ENCODE data around the gene GPR63.

The GPR63 gene

GRCh38 chr6:96856856-96857255, 19.6 kb upstream of the GPR63 start:
- DNase-seq: no peak
- Histone ChIP-seq H4K20me1 (ENCODE audit: insufficient read depth, low read length) (no peaks in the 10 kb centered on the region), H3K9me3 (replicated peaks; ENCODE audit: insufficient read depth, low read length) (no peaks in the 10 kb centered on the region), H2AFZ (ENCODE audit: low read length) (no peak overlapping the region), H3K9me2 (replicated peaks; ENCODE audit: insufficient read depth, low read length) (no peaks in the 10 kb centered on the region), H3K27me3 (replicated peaks; ENCODE audit: insufficient read depth, low read length) (no peaks in the 10 kb centered on the region), H3K4me2 (ENCODE audit: low read depth, low read length) (no peak overlapping the region), H3K27ac (ENCODE audit: low read length) (no peak overlapping the region), H3K36me3 (replicated peaks; ENCODE audit: insufficient read depth, low read length) (no peaks in the 10 kb centered on the region), H3K4me3 (ENCODE audit: low read length) (no peak overlapping the region), H3K9ac (ENCODE audit: low read length) (no peak overlapping the region), H3F3A (ENCODE audit: insufficient read depth, low read length) (no peaks in the 10 kb centered on the region), H3K4me1 (ENCODE audit: low read length) (no peaks in the 10 kb centered on the region), H3K79me2 (ENCODE audit: low read length) (no peaks in the 10 kb centered on the region)
- TF ChIP-seq EZH2phosphoT487 (IDR thresholded peaks at IDR 0.05; ENCODE audit: low read length) (no peak), EZH2 (optimal IDR thresholded peaks at IDR 0.05; ENCODE audit: low read depth, low read length) (no peak)

GRCh38 chr6:96853083-96853482, 15.8 kb upstream of the GPR63 start:
- Histone ChIP-seq H3K9ac (ENCODE audit: low read length) (no peak overlapping the region), H4K20me1 (ENCODE audit: insufficient read depth, low read length) (no peaks in the 10 kb centered on the region), H3F3A (ENCODE audit: insufficient read depth, low read length) (no peaks in the 10 kb centered on the region), H2AFZ (ENCODE audit: low read length) (no peak overlapping the region), H3K9me3 (replicated peaks; ENCODE audit: insufficient read depth, low read length) (no peaks in the 10 kb centered on the region), H3K4me1 (ENCODE audit: low read length) (no peaks in the 10 kb centered on the region), H3K36me3 (replicated peaks; ENCODE audit: insufficient read depth, low read length) (no peaks in the 10 kb centered on the region), H3K9me2 (replicated peaks; ENCODE audit: insufficient read depth, low read length) (no peaks in the 10 kb centered on the region), H3K4me2 (ENCODE audit: low read depth, low read length) (no peak overlapping the region), H3K27me3 (replicated peaks; ENCODE audit: insufficient read depth, low read length) (no peaks in the 10 kb centered on the region), H3K27ac (ENCODE audit: low read length) (no peak overlapping the region), H3K79me2 (ENCODE audit: low read length) (no peaks in the 10 kb centered on the region), H3K4me3 (ENCODE audit: low read length) (no peak overlapping the region)
- TF ChIP-seq EZH2phosphoT487 (IDR thresholded peaks at IDR 0.05; ENCODE audit: low read length) (no peak), CTCF (IDR thresholded peaks at IDR 0.05; ENCODE audit: low read length) (no peak), EZH2 (optimal IDR thresholded peaks at IDR 0.05; ENCODE audit: low read depth, low read length) (no peak)
- DNase-seq: no peak

- H3K4me3 ChIP-seq (ENCODE audit: low read length): no peak overlapping the region
- H3K27ac ChIP-seq (ENCODE audit: low read length): no peak overlapping the region
- H3K27me3 ChIP-seq (replicated peaks; ENCODE audit: insufficient read depth, low read length): no peaks in the 10 kb centered on the region
- H3F3A ChIP-seq (ENCODE audit: insufficient read depth, low read length): no peaks in the 10 kb centered on the region
- no peak for DNase-seq
- no peak for TF ChIP-seq EZH2phosphoT487 (IDR thresholded peaks at IDR 0.05; ENCODE audit: low read length)
- no peak for TF ChIP-seq CTCF (IDR thresholded peaks at IDR 0.05; ENCODE audit: low read length)
- no peak for TF ChIP-seq EZH2 (optimal IDR thresholded peaks at IDR 0.05; ENCODE audit: low read depth, low read length)
- H2AFZ ChIP-seq (ENCODE audit: low read length): no peak overlapping the region
- H3K9ac ChIP-seq (ENCODE audit: low read length): no peak overlapping the region
- H3K9me3 ChIP-seq (replicated peaks; ENCODE audit: insufficient read depth, low read length): no peaks in the 10 kb centered on the region
- H4K20me1 ChIP-seq (ENCODE audit: insufficient read depth, low read length): no peaks in the 10 kb centered on the region
- H3K4me1 ChIP-seq (ENCODE audit: low read length): no peaks in the 10 kb centered on the region
- H3K79me2 ChIP-seq (ENCODE audit: low read length): no peaks in the 10 kb centered on the region
- H3K36me3 ChIP-seq (replicated peaks; ENCODE audit: insufficient read depth, low read length): no peaks in the 10 kb centered on the region
- H3K9me2 ChIP-seq (replicated peaks; ENCODE audit: insufficient read depth, low read length): no peaks in the 10 kb centered on the region
- H3K4me2 ChIP-seq (ENCODE audit: low read depth, low read length): no peak overlapping the region
Observed at GRCh38 chr6:96852605-96853004, 15.3 kb upstream of the GPR63 start.

GRCh38 chr6:96851858-96852257, 14.6 kb upstream of the GPR63 start:
- no peak for DNase-seq
- TF ChIP-seq EZH2 (optimal IDR thresholded peaks at IDR 0.05; ENCODE audit: low read depth, low read length): no peak
- no peak for TF ChIP-seq EZH2phosphoT487 (IDR thresholded peaks at IDR 0.05; ENCODE audit: low read length)
- no peak for TF ChIP-seq CTCF (IDR thresholded peaks at IDR 0.05; ENCODE audit: low read length)
- no peak overlapping the region for H3K4me2 ChIP-seq (ENCODE audit: low read depth, low read length)

More at GRCh38 chr6:96851858-96852257, 14.6 kb upstream of the GPR63 start:
- Histone ChIP-seq H3K9ac (ENCODE audit: low read length) (no peak overlapping the region), H3F3A (ENCODE audit: insufficient read depth, low read length) (no peaks in the 10 kb centered on the region), H2AFZ (ENCODE audit: low read length) (no peak overlapping the region), H3K9me3 (replicated peaks; ENCODE audit: insufficient read depth, low read length) (no peaks in the 10 kb centered on the region), H3K4me3 (ENCODE audit: low read length) (no peak overlapping the region), H3K27me3 (replicated peaks; ENCODE audit: insufficient read depth, low read length) (no peaks in the 10 kb centered on the region), H3K27ac (ENCODE audit: low read length) (no peak overlapping the region), H3K9me2 (replicated peaks; ENCODE audit: insufficient read depth, low read length) (no peaks in the 10 kb centered on the region), H3K4me1 (ENCODE audit: low read length) (no peaks in the 10 kb centered on the region), H3K36me3 (replicated peaks; ENCODE audit: insufficient read depth, low read length) (no peaks in the 10 kb centered on the region), H4K20me1 (ENCODE audit: insufficient read depth, low read length) (no peaks in the 10 kb centered on the region), H3K79me2 (ENCODE audit: low read length) (no peaks in the 10 kb centered on the region)
